ENCODE measurements around the gene MAP3K21. TPM values are rescaled to one million over a fixed set of nuclear protein-coding genes. Genes with fewer than 3 reads are reported as not detected.

MAP3K21 gene
- total RNA-seq, 4 donors from 2014 or later: 1.3 to 5.5 (median 3.0) TPM

DNA sequence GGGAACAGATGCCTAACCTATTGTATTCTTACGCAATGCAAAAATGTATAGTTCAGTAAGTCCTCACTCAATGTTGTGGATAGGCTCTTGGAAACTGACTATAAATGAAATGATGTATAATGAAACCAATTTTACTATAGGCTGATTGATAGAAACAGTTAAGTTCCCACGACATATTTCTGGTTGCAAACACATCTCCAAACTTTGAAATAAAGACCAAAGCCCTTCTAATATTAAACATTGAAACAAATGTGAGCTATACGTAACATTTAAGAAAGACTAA is 29.1 kb downstream of the MAP3K21 start:
- TF ChIP-seq CTCF (IDR thresholded peaks at IDR 0.05): no peak
- DNase-seq (ENCODE audit: low spot score) (no peak), ATAC-seq (ENCODE audit: low FRiP score) (no peak)

DNA sequence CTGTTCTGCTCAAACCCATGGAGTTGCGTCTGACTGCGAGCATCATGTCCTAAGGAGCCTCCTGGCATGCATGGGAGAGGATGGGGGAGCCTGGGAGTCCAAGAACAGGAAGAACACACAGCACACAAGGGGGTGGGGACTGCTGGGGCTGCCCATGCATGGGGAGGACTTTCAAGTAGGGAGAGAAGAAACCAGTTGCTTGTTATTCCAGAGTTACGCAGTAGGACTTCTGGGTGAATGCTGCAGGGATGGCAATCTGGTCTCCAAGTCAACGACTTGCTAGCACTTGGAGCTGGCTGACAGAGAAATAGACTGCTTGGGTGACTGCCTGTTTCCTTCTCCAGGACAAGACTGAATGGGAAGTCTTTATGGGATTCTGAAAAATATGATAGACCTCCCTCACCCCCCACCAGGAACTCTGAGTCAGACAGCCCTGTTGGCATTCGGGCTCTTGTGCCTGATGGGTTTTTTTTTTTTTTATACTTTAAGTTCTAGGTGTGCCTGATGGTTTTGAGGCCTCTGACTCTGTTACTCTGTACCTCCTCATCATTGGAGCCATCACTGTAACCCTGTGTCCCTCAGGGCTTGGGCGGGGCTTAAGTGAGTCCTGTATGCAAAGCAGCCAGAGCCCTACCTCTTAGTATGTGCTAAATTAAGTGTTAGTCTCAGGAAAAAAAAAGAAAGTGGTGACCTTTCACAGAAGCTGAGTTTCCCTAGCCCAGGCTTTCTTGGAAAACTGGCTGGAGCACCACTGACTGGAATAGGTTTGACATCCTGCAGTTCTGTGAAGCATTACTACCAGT is 30.3 kb downstream of the MAP3K21 start:
- ATAC-seq (ENCODE audit: low FRiP score) (no peak), DNase-seq (ENCODE audit: low spot score) (no peak)
- no peak for TF ChIP-seq CTCF (IDR thresholded peaks at IDR 0.05)

GRCh38 chr1:233359431-233359830 is 31.9 kb downstream of the MAP3K21 start:
- no peak for TF ChIP-seq CTCF (IDR thresholded peaks at IDR 0.05)
- peak; percentile 59 for ATAC-seq (ENCODE audit: low FRiP score)
- no peak for DNase-seq (ENCODE audit: low spot score)

- TF ChIP-seq CTCF (IDR thresholded peaks at IDR 0.05): no peak
- ATAC-seq (ENCODE audit: low FRiP score) (no peak), DNase-seq (ENCODE audit: low spot score) (no peak)
Observed at GRCh38 chr1:233359905-233360304, 32.4 kb downstream of the MAP3K21 start.

- DNase-seq (ENCODE audit: low spot score) (no peak), ATAC-seq (ENCODE audit: low FRiP score) (no peak)
- no peak for TF ChIP-seq CTCF (IDR thresholded peaks at IDR 0.05)
Observed at GRCh38 chr1:233360525-233361102, 33.1 kb downstream of the MAP3K21 start.

DNA sequence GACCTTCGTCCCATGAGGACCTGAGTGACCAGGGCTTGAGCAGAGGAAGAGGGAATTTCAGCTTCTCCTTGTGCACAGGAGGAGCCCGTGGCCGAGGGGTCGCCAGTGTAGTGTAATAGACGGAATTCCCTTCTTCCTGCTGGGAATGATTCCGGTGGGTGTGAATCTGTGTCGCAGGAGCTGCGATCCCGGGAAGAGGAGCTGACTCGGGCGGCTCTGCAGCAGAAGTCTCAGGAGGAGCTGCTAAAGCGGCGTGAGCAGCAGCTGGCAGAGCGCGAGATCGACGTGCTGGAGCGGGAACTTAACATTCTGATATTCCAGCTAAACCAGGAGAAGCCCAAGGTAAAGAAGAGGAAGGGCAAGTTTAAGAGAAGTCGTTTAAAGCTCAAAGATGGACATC is 34.4 kb downstream of the MAP3K21 start:
- ATAC-seq (ENCODE audit: low FRiP score) (no peak), DNase-seq (ENCODE audit: low spot score) (no peak)
- no peak for TF ChIP-seq CTCF (IDR thresholded peaks at IDR 0.05)

- no peak for ATAC-seq (ENCODE audit: low FRiP score)
- DNase-seq (ENCODE audit: low spot score): no peak
- TF ChIP-seq CTCF (IDR thresholded peaks at IDR 0.05): no peak
Observed at GRCh38 chr1:233362743-233363142, 35.2 kb downstream of the MAP3K21 start.

Measured in omental fat pad (tissue), 4 donors.